GM19240 (cell line): ENCODE results near the gene ATG5.
A peak's percentile ranks its signal among the peaks of the same experiment; 100 is the strongest.

Source experiments
- DNase-seq: peaks from one replicate; pipeline ENCODE4 v3.0.0; 2011; ENCODE audit warnings: low spot score; ENCODE audit not compliant: insufficient read length

Gene ATG5

DNA sequence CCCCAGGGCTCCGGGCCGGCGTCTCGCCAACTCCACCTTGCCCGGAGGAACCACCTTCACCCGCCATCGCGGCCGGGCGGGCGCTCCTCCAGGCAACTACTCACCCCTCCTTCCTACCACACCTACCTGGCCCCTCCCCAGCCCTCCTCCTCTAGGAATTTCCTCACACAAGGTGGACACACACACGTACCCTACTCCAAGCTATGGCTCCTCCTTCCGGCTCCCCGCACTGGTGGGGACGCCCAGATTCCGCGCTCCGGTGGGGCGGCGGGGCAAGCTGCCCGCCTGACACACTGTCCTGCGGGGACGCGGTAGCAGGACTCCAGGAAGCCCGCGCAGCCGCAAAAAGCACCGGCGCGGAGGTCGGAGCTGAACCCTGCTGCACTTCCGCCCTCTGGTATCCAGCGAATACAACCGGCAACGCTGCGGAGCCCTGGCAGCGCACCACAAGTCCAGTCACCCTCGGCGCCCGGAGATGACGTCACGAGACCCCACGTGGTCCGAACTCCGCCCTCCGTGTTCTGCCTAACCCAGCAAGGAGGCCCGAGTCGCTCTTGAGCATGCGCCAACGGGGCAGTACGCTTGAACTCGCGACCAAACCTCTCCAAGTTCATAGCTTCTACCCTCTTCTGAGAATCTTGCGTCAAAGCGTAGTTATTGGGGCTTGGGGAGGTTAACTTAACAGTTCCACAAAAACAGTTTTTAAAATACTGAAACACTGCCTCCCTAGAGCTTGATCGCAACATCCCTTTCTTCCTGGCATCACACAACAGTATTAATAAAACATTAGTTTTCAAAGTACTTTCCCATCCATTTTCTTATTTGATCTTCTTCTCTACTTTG, at the start of gene ATG5:
TSS of gene ATG5 (minus strand) at position 425 of the 843 bp plus-strand sequence. CDS start 9,552 bp downstream, outside the sequence.
- DNase-seq = peak; percentile 87

DNA sequence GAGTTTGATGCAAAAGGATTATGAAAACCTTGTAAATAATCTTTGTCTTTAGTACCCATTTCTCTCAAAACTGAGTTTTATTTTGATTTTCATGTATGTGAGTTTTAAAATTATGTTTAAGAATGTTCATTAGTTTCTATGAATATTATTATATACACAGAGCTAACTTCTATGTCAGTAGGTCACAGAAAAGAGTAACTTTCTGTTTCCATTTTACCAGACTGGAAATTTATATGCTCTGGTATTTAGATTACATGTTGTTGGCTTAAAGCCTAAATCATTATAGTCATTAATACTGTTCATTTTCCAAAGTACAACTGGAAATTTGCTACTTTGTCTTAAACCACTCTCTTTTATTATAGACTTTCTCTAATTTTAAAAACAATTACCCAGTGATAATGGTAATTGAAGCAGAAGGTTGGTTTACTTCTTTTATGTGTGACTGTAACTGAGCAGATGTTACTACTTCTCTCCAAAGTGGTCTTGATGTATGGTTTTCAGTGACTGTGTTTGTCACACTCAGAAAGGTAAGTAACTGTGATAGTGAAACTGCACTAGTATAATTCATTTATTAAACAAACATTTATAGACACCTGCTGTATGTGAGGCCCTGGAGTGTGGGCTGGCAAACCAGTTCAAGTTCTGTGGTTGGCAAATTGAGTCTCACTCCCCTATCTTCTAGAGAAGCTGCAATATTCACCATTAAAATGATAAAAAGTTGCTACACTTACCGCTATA, 48.1 kb upstream of the ATG5 start:
- DNase-seq = no peak

DNA sequence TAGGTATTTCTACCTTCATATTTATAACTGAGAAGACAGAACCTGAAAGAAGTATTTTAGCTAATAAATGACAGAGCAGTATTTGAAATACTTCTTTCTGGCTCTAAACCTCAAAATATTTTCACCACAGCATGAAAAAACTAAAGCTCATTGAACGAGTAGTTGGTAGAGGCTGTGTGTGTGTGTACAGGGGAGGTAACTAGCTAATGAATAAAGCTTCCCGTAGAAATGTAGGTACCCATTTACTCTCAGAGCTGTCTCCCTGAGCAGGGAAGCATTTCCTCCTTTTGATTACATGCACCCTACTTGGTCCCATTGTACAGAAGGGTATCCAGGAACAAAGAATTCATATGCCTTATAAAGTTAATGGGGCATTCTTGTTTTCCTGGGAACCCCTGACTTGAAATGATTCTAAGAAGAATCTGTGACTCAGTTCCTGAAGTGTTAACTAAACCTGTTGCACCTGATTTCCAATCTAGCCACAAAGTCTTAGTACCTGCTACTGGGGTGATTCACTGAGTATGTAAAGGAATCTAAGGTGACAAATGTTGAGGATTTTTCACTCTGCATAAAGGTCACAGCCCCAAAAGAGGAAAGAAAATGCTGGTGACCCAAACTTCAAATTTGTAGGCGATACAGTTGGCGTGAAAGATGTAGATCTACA, 47.4 kb upstream of the ATG5 start:
- DNase-seq = no peak

DNA sequence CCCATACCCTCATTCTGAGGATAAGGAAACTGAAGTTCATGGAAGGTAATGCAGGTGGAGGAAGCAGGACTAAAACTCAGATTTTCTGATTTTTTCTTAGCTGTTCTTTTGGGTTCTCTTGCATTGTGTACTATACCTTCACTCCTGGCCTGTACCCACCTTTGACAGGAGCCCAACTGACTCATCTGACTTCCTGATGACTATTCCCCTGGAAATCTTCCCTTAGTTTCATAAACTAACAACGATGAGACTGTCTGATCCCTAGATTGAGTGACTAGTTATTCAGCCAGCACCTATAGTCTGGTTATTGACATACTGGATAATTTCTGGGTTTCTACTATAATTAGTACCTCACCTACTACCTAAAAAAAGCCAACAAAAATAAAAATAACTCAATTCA, 45.1 kb upstream of the ATG5 start:
- no peak for DNase-seq

DNA sequence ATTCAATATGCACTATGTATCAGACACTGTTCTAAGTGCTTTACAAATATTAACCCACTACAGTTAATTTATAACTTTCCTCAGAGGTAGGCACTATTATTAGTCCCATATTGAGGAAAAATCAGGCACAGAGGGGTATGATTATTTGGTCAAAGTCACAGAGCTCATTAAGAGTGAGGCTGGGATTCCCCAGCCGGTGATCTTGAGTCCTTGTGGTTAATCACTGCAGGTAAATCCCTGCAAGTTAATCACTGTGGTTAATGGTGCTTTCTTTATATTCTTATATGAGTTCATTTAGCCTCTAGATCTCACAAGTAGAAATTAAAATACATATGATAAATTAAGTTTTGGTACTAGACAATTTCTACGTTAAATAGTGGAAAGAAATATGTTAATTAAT, 44.2 kb upstream of the ATG5 start:
- DNase-seq = no peak

DNA sequence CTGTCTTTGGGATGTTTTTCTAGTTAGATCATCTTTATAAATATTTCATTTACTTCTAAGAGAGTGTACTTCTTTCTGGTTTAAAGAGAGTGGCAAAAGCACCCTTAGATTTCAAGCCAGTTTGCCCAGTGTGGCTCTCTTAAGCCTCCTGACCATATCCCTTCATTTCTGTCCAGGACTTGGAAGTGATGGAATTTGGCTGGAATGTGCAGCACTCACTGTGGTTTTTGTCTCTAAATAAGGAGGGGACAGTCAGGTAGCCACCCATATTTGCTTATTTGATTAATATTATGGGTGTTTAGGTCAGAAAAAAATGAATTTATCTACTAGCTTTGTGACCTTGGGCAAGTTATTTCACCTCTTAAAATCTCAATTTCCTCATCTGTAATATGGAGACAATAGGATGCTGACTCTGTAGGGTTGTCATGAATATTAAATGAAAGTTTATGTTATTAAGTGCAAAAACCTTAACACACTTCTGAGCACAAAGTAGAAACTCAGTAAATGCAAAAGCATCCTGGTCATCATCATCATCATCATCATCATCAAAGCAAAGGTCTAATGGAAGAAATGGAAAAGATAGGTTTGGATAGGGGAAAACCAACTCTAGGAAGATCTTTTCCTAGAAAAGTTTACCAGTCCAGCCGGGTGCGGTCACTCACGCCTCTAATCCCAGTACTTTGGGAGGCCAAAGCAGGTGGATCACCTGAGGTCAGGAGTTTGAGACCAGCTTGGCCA, 38.0 kb upstream of the ATG5 start:
- DNase-seq = no peak

DNA sequence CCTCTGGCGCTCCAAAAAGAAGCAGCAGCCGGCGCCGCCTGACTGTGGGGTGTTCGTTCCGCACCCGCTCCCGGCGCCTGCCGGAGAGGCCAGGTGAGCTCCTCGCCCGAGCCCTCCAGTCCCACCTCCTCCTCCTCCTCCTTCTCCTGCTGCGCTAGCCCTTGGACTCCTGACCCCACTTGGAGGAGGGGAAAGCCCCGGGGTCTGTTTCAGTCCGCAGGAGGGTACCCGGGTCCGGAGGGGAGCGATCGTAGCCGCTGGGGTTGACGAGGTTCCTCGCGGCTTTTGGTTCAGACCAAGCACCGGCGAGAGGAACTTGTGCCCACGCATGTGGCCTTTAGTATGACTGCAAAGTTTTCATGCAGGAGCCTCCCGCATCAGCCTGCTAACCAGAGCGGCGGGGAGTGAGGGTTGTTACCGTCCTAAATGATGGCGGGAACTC, 35.5 kb upstream of the ATG5 start:
- DNase-seq = no peak

DNA sequence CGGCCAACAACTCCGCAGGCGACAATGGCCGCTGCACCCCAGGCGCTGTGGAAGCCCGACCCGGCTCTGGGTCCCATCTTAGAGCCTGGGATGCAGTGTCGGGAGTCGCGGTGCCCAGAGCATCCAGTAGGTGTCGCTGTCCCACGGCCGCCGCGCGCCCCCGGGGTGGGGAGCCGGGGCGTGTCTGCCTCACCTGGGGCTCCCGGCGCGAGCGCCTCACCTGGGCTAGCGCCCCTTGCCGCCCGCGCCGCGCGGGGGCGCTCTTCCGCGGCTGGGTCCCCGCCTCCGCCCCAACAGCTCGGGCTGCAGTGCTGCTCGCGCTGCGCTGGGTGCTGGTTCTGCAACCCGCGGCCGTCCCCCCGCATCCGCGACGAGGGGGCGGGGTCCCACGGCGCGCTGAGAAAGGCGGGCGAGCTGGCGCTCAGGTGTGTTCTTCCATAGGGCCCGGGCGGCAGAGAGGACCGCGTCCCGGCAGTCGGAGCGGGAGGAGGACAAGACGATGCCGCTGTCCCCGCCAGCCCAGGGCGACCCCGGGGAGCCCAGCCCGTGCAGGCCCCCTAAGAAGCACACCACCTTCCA, 34.9 kb upstream of the ATG5 start, which contains the start of gene CRYBG1:
TSS of gene CRYBG1 (plus strand) at position 308 of the 579 bp plus-strand sequence. CDS start at position 500, 192 bp downstream.
- peak; percentile 29 for DNase-seq

DNA sequence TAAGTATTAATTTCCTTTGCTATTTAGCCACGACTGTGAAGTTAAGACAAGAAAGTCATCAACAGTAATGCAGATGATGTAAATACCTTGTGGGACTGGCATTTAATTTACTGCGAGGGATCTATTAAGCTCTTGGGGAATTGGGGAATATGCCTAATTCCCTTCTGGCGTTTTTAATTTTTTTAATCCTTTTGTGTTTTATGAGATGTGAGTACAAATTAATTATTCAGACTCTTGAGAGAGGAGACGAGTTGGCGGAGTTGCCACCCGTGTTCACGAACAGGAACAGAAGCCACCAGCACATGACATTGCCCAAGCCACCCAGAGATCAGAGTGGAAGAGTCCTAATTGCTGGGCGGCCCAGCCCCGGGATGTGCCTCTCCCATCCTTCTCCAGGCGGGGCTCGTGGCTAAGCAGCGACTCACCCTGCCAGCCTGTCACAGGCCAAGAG, 34.4 kb upstream of the ATG5 start:
- DNase-seq = no peak

DNA sequence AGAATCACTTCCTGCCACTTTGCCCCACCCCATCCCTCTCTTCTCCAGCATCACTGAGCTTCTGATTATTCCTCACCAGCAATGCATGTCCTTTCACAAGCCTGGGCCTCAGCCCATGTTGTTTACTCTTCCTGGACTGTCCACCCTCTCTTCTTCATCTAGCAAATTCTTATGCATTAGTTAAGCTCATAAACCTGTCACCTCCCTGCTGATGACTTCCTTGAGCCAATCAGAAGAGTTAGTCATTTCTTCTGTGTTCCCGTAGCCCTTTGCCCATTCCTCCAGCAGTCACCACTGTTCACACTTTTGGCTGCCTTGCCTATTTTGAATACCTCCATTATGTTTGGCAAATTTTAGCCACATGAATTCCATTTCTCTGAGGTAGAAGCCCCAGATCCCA, 30.8 kb upstream of the ATG5 start:
- no peak for DNase-seq

DNA sequence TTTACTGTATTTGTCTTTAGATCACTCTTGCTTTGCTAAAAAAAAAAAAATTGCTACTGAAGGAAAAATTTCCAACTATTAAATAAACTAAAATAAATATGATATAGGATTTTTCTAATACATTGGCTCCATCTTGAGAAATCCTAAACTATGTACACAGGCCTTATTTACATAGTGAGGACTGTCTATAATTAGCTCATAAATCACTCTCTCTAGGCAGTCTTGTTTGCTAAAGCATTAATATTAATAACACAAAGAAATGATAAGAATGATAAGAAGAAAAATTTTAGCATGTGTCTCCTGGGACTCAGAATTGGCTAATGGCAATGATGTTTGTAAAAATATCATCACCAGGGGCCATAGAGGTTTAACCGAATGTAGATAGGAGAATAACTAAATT, 21.7 kb upstream of the ATG5 start:
- DNase-seq = no peak

DNA sequence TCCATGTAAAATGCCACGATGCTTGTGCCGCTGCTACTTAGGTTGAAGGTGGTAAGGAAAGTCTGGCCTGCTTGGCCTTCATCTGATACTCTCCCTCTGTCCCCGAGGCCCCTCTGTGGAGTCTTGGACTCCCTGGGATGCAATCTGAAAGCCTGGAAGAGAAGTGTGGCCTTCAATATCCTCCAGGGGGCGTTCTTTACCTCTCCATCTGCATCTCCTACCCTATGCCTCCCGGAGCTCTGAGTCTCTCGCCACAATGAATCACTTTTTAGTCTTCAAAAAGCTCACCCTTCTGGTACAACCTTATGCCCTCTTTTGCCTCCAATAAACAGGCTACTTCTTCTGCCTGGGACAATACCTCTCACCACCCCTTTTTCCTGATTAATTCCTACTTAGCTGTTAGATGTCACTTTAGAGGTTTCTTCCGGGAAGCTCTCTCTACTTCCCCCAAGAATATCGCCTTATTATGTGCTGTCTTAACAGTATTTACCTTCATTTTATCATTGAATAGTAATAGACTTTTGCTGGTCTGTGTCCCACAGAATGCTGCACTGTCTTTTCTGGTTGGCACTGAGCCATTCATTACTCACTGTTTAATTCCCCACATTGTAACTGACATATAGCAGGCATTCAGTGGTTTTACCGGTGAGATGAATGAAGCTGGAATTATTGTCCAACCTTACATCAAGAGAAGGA, 13.9 kb upstream of the ATG5 start:
- peak; percentile 29 for DNase-seq

DNA sequence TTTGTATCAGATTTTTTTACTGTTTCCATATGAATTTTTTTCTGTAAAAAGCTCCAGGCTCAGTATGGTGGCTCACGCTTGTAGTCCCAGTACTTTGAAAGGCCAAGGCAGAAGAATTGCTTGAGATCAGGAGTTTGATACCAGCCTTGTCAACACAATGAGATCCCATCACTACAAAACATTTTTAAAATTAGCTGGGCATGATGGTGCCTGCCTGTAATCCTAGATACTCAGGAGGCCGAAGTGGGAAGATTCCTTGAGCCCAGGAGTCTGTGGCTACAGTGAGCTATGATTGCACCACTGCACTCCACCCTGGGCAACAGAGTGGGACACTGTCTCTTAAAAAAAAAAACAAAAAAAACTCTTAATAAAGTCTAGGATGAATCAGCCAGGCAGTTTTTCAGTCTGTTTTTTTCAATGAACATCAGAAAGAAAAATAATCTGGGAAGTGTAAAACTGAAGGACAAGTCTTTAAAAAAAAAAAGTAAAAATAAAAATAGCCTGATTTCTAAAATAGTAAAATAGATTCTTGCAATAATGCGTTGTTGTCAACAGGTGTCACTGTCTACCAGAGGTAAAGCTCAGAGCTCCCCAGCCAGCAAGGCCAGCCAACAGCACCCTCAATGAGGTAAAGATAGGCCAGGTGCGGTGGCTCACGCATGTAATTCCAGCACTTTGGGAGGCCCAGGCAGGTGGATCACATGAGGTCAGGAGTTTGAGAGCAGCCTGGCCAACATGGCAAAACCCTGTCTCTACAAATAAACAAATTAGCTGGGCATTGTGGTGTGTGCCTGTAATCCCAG, 9.3 kb upstream of the ATG5 start:
- no peak for DNase-seq

DNA sequence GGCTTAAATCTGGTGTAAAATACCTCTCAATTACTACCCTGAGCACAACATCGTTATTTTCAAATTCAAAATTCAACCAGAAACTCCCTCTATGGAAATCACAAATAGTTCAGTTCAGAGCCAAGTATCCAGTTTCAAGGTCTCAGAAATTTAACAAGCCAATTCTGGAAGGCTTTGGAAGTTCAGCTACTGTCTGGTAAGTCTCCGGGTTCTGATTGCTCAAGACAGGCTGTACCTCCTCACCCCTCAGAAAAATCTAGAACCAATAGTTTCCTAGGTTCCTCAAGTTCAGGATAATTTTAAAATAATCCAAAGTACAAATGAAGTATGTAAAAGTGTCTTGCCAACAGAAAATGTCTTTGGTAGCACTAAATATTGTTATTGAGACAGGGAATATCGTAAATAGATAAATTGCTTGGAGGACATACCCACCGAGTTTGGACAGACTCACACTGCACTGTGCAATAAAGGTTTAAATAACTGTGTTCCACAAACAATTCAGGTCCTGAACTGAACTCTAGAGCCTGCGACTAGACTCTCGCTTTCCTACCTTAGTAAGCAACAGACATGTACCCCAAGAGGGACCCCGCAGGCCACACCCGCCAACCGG, 729 bp downstream of the ATG5 start:
- DNase-seq = no peak

DNA sequence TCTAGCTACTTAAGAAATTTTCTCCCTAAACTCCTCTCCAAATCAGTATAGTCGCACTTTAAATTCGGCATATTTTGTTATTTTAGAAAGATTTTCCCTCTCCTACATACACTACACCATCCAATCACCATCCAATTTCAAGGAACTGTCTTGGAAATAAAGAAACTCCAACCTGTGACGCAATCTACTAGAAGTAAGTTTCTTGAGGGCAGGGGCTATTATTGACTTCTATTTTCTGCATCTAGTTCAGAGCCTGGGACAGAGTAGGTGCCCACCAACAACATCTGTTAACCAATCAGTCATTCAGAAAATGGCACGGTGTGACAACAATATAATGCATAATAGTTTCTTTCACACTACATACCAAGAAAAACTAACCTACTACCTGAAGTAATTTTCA, 3.6 kb downstream of the ATG5 start:
- no peak for DNase-seq

DNA sequence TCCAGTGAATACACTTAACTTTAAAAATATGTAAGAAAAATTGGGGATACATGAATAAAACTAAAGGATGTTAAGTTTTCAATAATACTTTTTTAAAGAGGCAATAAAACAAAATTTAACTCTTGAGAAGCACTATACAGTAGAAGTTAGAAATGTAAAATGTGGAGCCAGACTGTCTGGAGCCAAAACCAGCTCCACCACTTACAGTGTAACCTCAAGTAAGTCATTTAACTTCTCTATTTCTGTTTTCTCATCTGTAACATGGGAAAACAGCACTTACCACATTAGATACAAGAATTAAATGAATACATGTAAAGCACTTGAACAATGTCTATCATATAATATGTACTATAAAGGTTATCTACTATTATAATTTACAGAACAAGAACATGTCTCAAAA, 6.7 kb downstream of the ATG5 start:
- no peak for DNase-seq

DNA sequence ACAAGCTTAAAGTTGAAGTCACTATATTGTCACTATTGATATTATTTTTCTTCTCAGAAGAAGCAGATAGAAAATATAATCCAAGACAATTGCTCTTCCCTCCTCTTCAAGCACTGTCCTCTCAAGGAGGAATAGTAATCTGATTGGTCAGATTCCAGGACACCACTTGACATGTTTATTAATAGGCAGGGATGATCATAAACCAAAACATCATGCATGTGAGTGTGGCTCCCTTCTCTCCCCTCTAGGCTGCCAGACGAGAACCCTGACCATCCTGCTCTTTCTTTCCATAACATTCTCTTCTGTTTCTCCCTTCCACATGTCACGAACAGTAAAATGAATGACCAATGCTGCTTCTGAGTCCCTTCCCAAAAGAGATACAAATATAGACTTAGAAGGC, 7.5 kb downstream of the ATG5 start:
- no peak for DNase-seq

DNA sequence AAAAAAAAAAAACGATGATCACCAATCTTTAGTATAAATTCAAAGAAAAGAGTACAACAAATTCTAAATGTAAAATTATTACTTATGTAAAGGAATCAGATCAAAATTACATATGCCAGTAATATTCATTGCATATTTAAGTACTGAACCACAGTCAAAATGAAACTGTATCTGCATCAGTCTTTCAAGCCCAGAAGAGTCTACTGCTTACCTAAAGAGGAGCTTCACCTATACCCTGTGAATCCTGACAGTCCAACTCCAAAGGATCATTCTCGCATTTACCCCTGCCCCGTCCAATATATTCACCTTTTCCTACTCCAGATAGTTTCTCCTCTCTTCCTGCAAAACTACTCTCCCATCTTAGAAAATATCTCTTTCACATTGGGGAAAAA, 9.2 kb downstream of the ATG5 start:
- no peak for DNase-seq

DNA sequence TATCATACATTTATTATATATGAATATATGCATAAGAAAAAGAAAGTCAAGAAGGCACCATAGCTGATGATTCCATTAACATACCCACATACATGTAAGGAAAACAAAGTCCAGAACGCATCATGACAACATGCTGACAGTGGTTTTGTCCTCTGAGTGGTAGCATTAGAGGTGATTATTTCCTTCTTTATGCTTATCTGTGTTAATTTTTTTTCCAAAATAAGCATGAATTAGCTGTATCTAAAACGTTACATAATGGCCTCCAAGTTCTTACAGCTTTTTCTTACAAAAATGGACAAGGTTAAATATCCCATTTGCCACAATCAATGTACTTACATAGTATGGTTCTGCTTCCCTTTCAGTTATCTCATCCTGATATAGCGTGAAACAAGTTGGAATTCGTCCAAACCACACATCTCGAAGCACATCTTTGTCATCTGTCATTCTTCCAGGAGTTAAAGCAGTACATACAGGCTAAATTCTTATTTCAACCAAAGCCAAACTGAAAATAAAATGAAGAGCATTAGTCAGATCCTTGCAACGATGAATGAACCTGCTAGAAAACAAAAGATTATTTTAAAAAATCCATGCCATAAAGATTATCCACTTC, 9.7 kb downstream of the ATG5 start:
- DNase-seq = no peak
